ENCODE results near the gene RAPGEF4. TPM values are rescaled to one million over a fixed set of nuclear protein-coding genes. Genes with fewer than 3 reads are reported as not detected.

Gene RAPGEF4
- total RNA-seq, 1 experiment from 2014 or later: 0.59 TPM

GRCh38 chr2:173033084-173033483 lies 297.4 kb downstream of the RAPGEF4 start:
- H3K9ac ChIP-seq (ENCODE audit: low read length): no peak overlapping the region
- TF ChIP-seq YY1 (IDR thresholded peaks at IDR 0.05; ENCODE audit: extremely low read depth, insufficient replicate concordance, low read depth, low read length) (no peak), RAD21 (IDR thresholded peaks at IDR 0.05; ENCODE audit: low read depth) (no peak), POLR2A (IDR thresholded peaks at IDR 0.05; ENCODE audit: borderline replicate concordance, extremely low read depth, insufficient read depth, insufficient read length) (no peak), EZH2phosphoT487 (IDR thresholded peaks at IDR 0.05; ENCODE audit: borderline replicate concordance) (no peak), SP1 (IDR thresholded peaks at IDR 0.05; ENCODE audit: low read depth) (no peak), EGR1 (IDR thresholded peaks at IDR 0.05; ENCODE audit: low read depth) (no peak), TCF7L2 (IDR thresholded peaks at IDR 0.05; ENCODE audit: borderline replicate concordance, extremely low read depth, insufficient read depth, insufficient read length) (no peak), FOSL1 (IDR thresholded peaks at IDR 0.05; ENCODE audit: low read depth) (no peak), JUND (IDR thresholded peaks at IDR 0.05) (no peak), CEBPB (IDR thresholded peaks at IDR 0.05; ENCODE audit: low read depth) (no peak), MAX (IDR thresholded peaks at IDR 0.05) (no peak), CBX3 (IDR thresholded peaks at IDR 0.05; ENCODE audit: low read depth) (no peak), ZFX (IDR thresholded peaks at IDR 0.05) (no peak), ZBTB33 (IDR thresholded peaks at IDR 0.05; ENCODE audit: extremely low read depth, insufficient replicate concordance, low read length) (no peak), SIN3A (IDR thresholded peaks at IDR 0.05; ENCODE audit: low read depth) (no peak), EZH2 (IDR thresholded peaks at IDR 0.05) (no peak), POLR2AphosphoS5 (IDR thresholded peaks at IDR 0.05; ENCODE audit: low read depth, low read length) (no peak), REST (IDR thresholded peaks at IDR 0.05; ENCODE audit: low read depth) (no peak), ZNF274 (IDR thresholded peaks at IDR 0.05; ENCODE audit: low read depth, low read length) (no peak)
- H3K9me3 ChIP-seq (ENCODE audit: control insufficient read depth in 1 of 2, insufficient read depth in 1 of 2, low read depth in 1 of 2, low read length in 2 of 2): no peaks in the 10 kb centered on the region
- H3K27ac ChIP-seq (ENCODE audit: low read depth, low read length): no peak overlapping the region
- no peaks in the 10 kb centered on the region for H3K36me3 ChIP-seq (ENCODE audit: control insufficient read depth in 1 of 2, insufficient read depth in 2 of 2, low read length in 2 of 2)
- no peaks in the 10 kb centered on the region for H3K79me2 ChIP-seq (ENCODE audit: insufficient read depth, low read length)
- no peaks in the 10 kb centered on the region for H3K4me1 ChIP-seq (ENCODE audit: control insufficient read depth in 1 of 2, insufficient read depth in 2 of 2, low read length in 2 of 2)
- no peaks in the 10 kb centered on the region for H3K9me2 ChIP-seq (ENCODE audit: insufficient read depth)
- CTCF ChIA-PET: no interaction called here
- intact Hi-C loops (cut with micrococcal nuclease): no loop called here
- ATAC-seq: no peak
- H4K20me1 ChIP-seq (ENCODE audit: insufficient read depth): no peaks in the 10 kb centered on the region
- no peak for DNase-seq (ENCODE audit: low read depth, low spot score)
- H3K27me3 ChIP-seq (ENCODE audit: insufficient read depth, low read length): no peaks in the 10 kb centered on the region
- POLR2A ChIA-PET: no interaction called here
- RAD21 ChIA-PET (ENCODE audit: low non-redundant PET in 1 of 2, low total read pairs in 2 of 2, uncharacterized antibody in 2 of 2, unreplicated experiment in 2 of 2): no interaction called here
- no TSS peak for BruUV-seq (replicated peaks)
- no peak overlapping the region for H2AFZ ChIP-seq (ENCODE audit: low read depth, low read length, poor library complexity, severe bottlenecking)
- H3K4me3 ChIP-seq (replicated peaks in 1 of 2; ENCODE audit: low read depth in 1 of 2, low read length in 2 of 2): no peak overlapping the region
- no peak overlapping the region for H3K4me2 ChIP-seq (ENCODE audit: low read length)
